IMR-90 (cell line): ENCODE data around the gene CYREN. TPM values are rescaled to one million over a fixed set of nuclear protein-coding genes. Genes with fewer than 3 reads are reported as not detected.

Source experiments
- ATAC-seq: fragments of 200-7000 bp; cut with Tn5 transposase; 2 replicates; pipeline ENCODE4 v1.9.1; 2020; ENCODE audit warnings: low read depth, mild to moderate bottlenecking, moderate library complexity
- BruUV-seq: library from RNA; stranded (reverse); fragments of 400-500 nt; replicated peaks from 2 replicates; lab custom pipeline; 2021; lab: Mats Ljungman, UMichigan
- CTCF ChIA-PET: fragments of 300-600 bp; formaldehyde crosslinking; extraction: SDS; loops from one replicate; lab custom pipeline; 2021; ENCODE audit warnings: antibody characterized with exemption; lab: Yijun Ruan, JAX
- POLR2A ChIA-PET: fragments of 300-600 bp; sonication (Branson Sonifier 250); formaldehyde crosslinking; loops from one replicate; lab custom pipeline; 2022; ENCODE audit warnings: antibody characterized with exemption; ENCODE audit not compliant: unreplicated experiment; lab: Charles Lee
- DNase-seq: peaks from one replicate; pipeline ENCODE4 v3.0.0; 2013
- H2AFZ ChIP-seq: replicated peaks from 2 replicates; pipeline ENCODE3; 2013; ENCODE audit warnings: low read length, mild to moderate bottlenecking; ENCODE audit not compliant: poor library complexity
- H2AK5ac ChIP-seq: 2 replicates; pipeline ENCODE4 v1.6.1; 2013; ENCODE audit warnings: low read depth, low read length, inconsistent platforms
- H2AK9ac ChIP-seq: replicated peaks from 2 replicates; pipeline ENCODE3; 2013; ENCODE audit warnings: mild to moderate bottlenecking, low read depth, low read length, moderate library complexity; ENCODE audit not compliant: poor library complexity
- H2BK120ac ChIP-seq: 2 replicates; pipeline ENCODE4 v1.6.1; 2013; ENCODE audit warnings: low read depth, low read length, inconsistent platforms
- H2BK15ac ChIP-seq: 3 replicates; pipeline ENCODE4 v1.6.1; 2013; ENCODE audit warnings: low read depth, low read length, inconsistent platforms
- H2BK20ac ChIP-seq: 2 replicates; pipeline ENCODE4 v1.6.1; 2013; ENCODE audit warnings: low read depth, mild to moderate bottlenecking, inconsistent platforms, low read length, moderate library complexity
- H2BK5ac ChIP-seq: 2 replicates; pipeline ENCODE4 v1.6.1; 2013; ENCODE audit warnings: mild to moderate bottlenecking, low read depth, low read length, inconsistent platforms; ENCODE audit not compliant: poor library complexity, severe bottlenecking
- H3K14ac ChIP-seq: replicated peaks from 2 replicates; pipeline ENCODE4 v1.6.1; 2013; ENCODE audit warnings: low read depth, low read length, inconsistent platforms
- H3K18ac ChIP-seq: 2 replicates; pipeline ENCODE4 v1.6.1; 2013; ENCODE audit warnings: low read depth, low read length, control low read depth
- H3K23ac ChIP-seq: 2 replicates; pipeline ENCODE4 v1.6.1; 2013; ENCODE audit warnings: low read depth, low read length, inconsistent platforms
- H3K27ac ChIP-seq: 2 replicates; pipeline ENCODE4 v1.5.1; 2013; ENCODE audit warnings: mild to moderate bottlenecking, control low read depth, low read length; ENCODE audit not compliant: insufficient read depth
- H3K27me3 ChIP-seq: 2 replicates; pipeline ENCODE4 v1.6.1; 2013; ENCODE audit warnings: low read length; ENCODE audit not compliant: control insufficient read depth, insufficient read depth
- H3K36me3 ChIP-seq: 2 replicates; pipeline ENCODE4 v1.6.1; 2013; ENCODE audit warnings: low read length, mixed read lengths; ENCODE audit not compliant: control insufficient read depth, insufficient read depth
- H3K4ac ChIP-seq: 2 replicates; pipeline ENCODE4 v1.6.1; 2013; ENCODE audit warnings: low read depth, low read length, inconsistent platforms
- H3K4me1 ChIP-seq: 2 replicates; pipeline ENCODE4 v1.6.1; 2013; ENCODE audit warnings: low read length, mixed read lengths; ENCODE audit not compliant: control insufficient read depth, insufficient read depth
- H3K4me2 ChIP-seq: 2 replicates; pipeline ENCODE4 v1.6.1; 2013; ENCODE audit warnings: low read depth, mild to moderate bottlenecking, control low read depth, low read length, moderate library complexity
- H3K4me3 ChIP-seq: 2 replicates; pipeline ENCODE4 v1.5.1; 2013; ENCODE audit warnings: low read depth, mild to moderate bottlenecking, control low read depth, low read length, moderate library complexity; ENCODE audit not compliant: insufficient read depth
- H3K56ac ChIP-seq: 2 replicates; pipeline ENCODE4 v1.6.1; 2013; ENCODE audit warnings: low read length, inconsistent platforms; ENCODE audit not compliant: insufficient read depth; ENCODE audit errors: extremely low read depth
- H3K79me1 ChIP-seq, 2 experiments: 2 replicates each; pipeline ENCODE4 v1.6.1; 2013; ENCODE audit warnings: low read length in 2 of 2, inconsistent platforms in 1 of 2, low read depth in 1 of 2
- H3K9ac ChIP-seq: 2 replicates; pipeline ENCODE4 v1.6.1; 2013; ENCODE audit warnings: low read depth, low read length, control low read depth
- H3K9me1 ChIP-seq: 2 replicates; pipeline ENCODE4 v1.6.1; 2013; ENCODE audit warnings: low read length, inconsistent platforms; ENCODE audit not compliant: insufficient read depth
- H3K9me3 ChIP-seq: 2 replicates; pipeline ENCODE4 v1.6.1; 2013; ENCODE audit warnings: low read length; ENCODE audit not compliant: control insufficient read depth, insufficient read depth
- H4K20me1 ChIP-seq: 2 replicates; pipeline ENCODE4 v1.6.1; 2013; ENCODE audit warnings: low read length, inconsistent platforms; ENCODE audit not compliant: insufficient read depth
- H4K5ac ChIP-seq: 2 replicates; pipeline ENCODE4 v1.6.1; 2013; ENCODE audit warnings: mild to moderate bottlenecking, low read depth, low read length, control low read depth
- H4K8ac ChIP-seq, 2 experiments: 2 replicates each; pipeline ENCODE4 v1.6.1; 2013; ENCODE audit warnings: low read depth in 2 of 2, low read length in 2 of 2, control low read depth in 1 of 2, inconsistent platforms in 1 of 2
- H4K91ac ChIP-seq: 2 replicates; pipeline ENCODE4 v1.6.1; 2013; ENCODE audit warnings: low read depth, low read length, inconsistent platforms; ENCODE audit not compliant: insufficient read depth
- BHLHE40 ChIP-seq: fragments of 150-350 bp; IDR thresholded peaks from 2 replicates; pipeline ENCODE4 v1.6.1; 2016; ENCODE audit warnings: mild to moderate bottlenecking, low read depth, low read length
- CEBPB ChIP-seq: IDR thresholded peaks from 2 replicates; pipeline ENCODE4 v1.6.1; 2012; ENCODE audit warnings: low read depth, low read length, improper control_type of control experiment
- CHD1 ChIP-seq: IDR thresholded peaks from 2 replicates; pipeline ENCODE4 v1.6.1; 2012; ENCODE audit warnings: low read depth, low read length, improper control_type of control experiment
- CTCF ChIP-seq: conservative IDR thresholded peaks from 2 replicates; pipeline ENCODE4 v1.5.1; 2012; ENCODE audit warnings: mild to moderate bottlenecking, low read depth, low read length, improper control_type of control experiment
- FOS ChIP-seq: fragments of 150-350 bp; IDR thresholded peaks from 2 replicates; pipeline ENCODE4 v1.6.1; 2016; ENCODE audit warnings: low read depth, low read length
- MAFK ChIP-seq: IDR thresholded peaks from 2 replicates; pipeline ENCODE4 v1.6.1; 2012; ENCODE audit warnings: low read depth, low read length, improper control_type of control experiment
- MAZ ChIP-seq: IDR thresholded peaks from 2 replicates; pipeline ENCODE4 v1.6.1; 2012; ENCODE audit warnings: low read depth, mild to moderate bottlenecking, low read length, improper control_type of control experiment, moderate library complexity, borderline replicate concordance
- MXI1 ChIP-seq: IDR thresholded peaks from 2 replicates; pipeline ENCODE4 v1.6.1; 2012; ENCODE audit warnings: low read depth, mild to moderate bottlenecking, low read length, moderate library complexity, borderline replicate concordance
- NFE2L2 ChIP-seq: fragments of 150-350 bp; IDR thresholded peaks from 2 replicates; pipeline ENCODE4 v1.6.1; 2016; ENCODE audit warnings: low read depth, mild to moderate bottlenecking, low read length
- POLR2A ChIP-seq: IDR thresholded peaks from 2 replicates; pipeline ENCODE4 v1.6.1; 2012; ENCODE audit warnings: mild to moderate bottlenecking, low read depth, low read length
- RAD21 ChIP-seq: IDR thresholded peaks from 2 replicates; pipeline ENCODE4 v1.6.1; 2012; ENCODE audit warnings: low read length, improper control_type of control experiment
- RCOR1 ChIP-seq: IDR thresholded peaks from 2 replicates; pipeline ENCODE4 v1.6.1; 2012; ENCODE audit warnings: mild to moderate bottlenecking, low read length, improper control_type of control experiment; ENCODE audit not compliant: insufficient replicate concordance
- RFX5 ChIP-seq: IDR thresholded peaks from 2 replicates; pipeline ENCODE4 v1.8.0; 2012; ENCODE audit warnings: low read depth, mild to moderate bottlenecking, low read length, moderate library complexity
- SMC3 ChIP-seq: fragments of 150-350 bp; IDR thresholded peaks from 2 replicates; pipeline ENCODE4 v1.6.1; 2016; ENCODE audit warnings: low read depth, mild to moderate bottlenecking, antibody characterized with exemption, low read length, moderate library complexity
- WGBS, 2 experiments: methylation state at CpG; one replicate each; pipeline versions ENCODE4 v1.1.5 to v1.1.7; 2013; ENCODE audit warnings: missing lambda C conversion rate in 2 of 2; ENCODE audit not compliant: insufficient read length in 1 of 2; ENCODE audit errors: extremely low coverage in 2 of 2; 5-methylcytosine and 5-hydroxymethylcytosine counted together
- dilution Hi-C: fragments of 300-500 bp; cut with HindIII; formaldehyde crosslinking; loops from one replicate; pipeline ENCODE4 v1.14.3; 2018; ENCODE audit warnings: low sequenced_read_pairs; ENCODE audit not compliant: unreplicated experiment
- in situ Hi-C: fragments of 300-500 bp; cut with MboI; formaldehyde crosslinking; loops from 3 replicates; pipeline ENCODE4 v1.14.3; 2019; ENCODE audit warnings: low sequenced_read_pairs, inconsistent platforms, mixed read lengths
- intact Hi-C: fragments of 100-400 bp; cut with micrococcal nuclease; formaldehyde crosslinking; loops from 2 replicates; pipeline ENCODE4 v1.10.0; 2022
- polyA plus RNA-seq, 3 experiments: library from polyadenylated mRNA; depleted of rRNA; stranded (reverse); fragments of >200 nt; gene quantifications; 2 replicates each; pipeline ENCODE4 v1.2.3, GENCODE V29; 2012; ENCODE audit warnings: low replicate concordance in 1 of 3
- total RNA-seq: library from RNA; depleted of rRNA; stranded (reverse); fragments of >200 nt; gene quantifications from 2 replicates; pipeline ENCODE4 v1.2.3, GENCODE V29; 2012
- TF ChIP-seq, protein P1 (sequence below): fragments of 150-350 bp; IDR thresholded peaks from 2 replicates; pipeline ENCODE4 v1.6.1; 2017; ENCODE audit warnings: mild to moderate bottlenecking, antibody characterized with exemption, low read length, low read depth
- TF ChIP-seq, protein P2 (sequence below): fragments of 150-350 bp; IDR thresholded peaks from 2 replicates; pipeline ENCODE4 v1.6.1; 2016; ENCODE audit warnings: low read depth, mild to moderate bottlenecking, low read length, moderate library complexity, borderline replicate concordance

CYREN gene
- total and polyA plus RNA-seq, 2 of the 4 experiments (the other 2 are of a cell fraction) = 26.5 to 29.2 TPM

DNA sequence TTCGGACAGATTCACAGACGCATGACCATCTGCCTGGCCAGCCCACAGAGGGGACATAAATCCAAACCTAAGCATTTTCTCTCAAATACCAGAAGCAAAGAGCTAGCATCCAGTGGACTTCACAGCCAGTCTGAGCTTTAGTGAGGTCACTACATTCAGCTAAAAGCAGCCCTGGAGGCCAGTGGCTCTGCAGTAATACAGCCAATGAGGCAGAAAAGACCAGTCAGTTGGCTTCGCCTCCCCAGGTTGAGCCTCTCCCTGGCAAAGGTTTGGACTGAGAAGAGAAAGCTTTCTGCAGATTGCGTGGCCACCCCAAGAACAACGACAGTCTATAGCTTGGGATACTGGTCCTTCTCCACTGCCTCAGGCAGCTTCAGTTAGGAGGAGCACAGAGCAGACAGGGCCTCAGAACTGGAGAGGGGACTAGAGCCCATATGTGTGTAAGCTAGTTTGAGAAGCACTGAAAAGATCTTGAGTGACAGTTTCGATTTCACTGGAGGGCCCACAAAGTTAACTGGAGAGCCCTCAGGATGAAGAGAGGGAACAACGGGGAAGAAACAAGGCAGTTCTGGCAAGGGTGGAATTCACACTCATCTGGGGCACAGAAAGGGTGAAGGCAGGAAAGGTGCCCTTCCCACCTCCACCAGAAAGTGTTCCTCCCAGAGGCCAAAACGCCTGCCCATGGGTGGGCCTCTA is 37.0 kb upstream of the CYREN start:
- Histone ChIP-seq H3K27ac (no peak overlapping the region), H3K36me3 (peaks cover 5% of the 10 kb centered on the region), H3K4me3 (no peak overlapping the region), H2AK5ac (no peak overlapping the region), H2AK9ac (peak overlapping the region; percentile 28), H3K9me1 (peaks cover 20% of the 10 kb centered on the region), H3K9ac (no peak overlapping the region), H3K18ac (no peak overlapping the region), H3K4ac (no peak overlapping the region), H4K91ac (peak overlapping the region; percentile 35; the same call in 1 of the 2 replicates), H4K5ac (no peak overlapping the region), H2AFZ (no peak overlapping the region), H3K4me1 (peaks cover 8% of the 10 kb centered on the region; the same call in 1 of the 2 replicates), H3K23ac (no peak overlapping the region), H2BK20ac (no peak overlapping the region), H2BK5ac (no peak overlapping the region), H3K56ac (no peak overlapping the region), H3K9me3 (no peaks in the 10 kb centered on the region), H3K4me2 (no peak overlapping the region), H3K14ac (no peak overlapping the region), H3K79me1 (peaks cover 8 to 40% of the 10 kb centered on the region in 2 experiments; a peak in 3 of 4 replicates), H2BK120ac (no peak overlapping the region), H2BK15ac (no peak overlapping the region), H4K8ac (no peak overlapping the region), H4K20me1 (no peaks in the 10 kb centered on the region), H3K27me3 (no peaks in the 10 kb centered on the region)
- DNase-seq = no peak
- no peak for ATAC-seq
- ChIA-PET POLR2A (no interaction called here), CTCF (no interaction called here)
- no TSS peak for BruUV-seq
- intact Hi-C loops (no loop called here), in situ Hi-C loops (no loop called here), dilution Hi-C loops (no loop called here)
- TF ChIP-seq, protein P1, sequence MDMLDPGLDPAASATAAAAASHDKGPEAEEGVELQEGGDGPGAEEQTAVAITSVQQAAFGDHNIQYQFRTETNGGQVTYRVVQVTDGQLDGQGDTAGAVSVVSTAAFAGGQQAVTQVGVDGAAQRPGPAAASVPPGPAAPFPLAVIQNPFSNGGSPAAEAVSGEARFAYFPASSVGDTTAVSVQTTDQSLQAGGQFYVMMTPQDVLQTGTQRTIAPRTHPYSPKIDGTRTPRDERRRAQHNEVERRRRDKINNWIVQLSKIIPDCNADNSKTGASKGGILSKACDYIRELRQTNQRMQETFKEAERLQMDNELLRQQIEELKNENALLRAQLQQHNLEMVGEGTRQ = no peak
- TF ChIP-seq, protein P2, sequence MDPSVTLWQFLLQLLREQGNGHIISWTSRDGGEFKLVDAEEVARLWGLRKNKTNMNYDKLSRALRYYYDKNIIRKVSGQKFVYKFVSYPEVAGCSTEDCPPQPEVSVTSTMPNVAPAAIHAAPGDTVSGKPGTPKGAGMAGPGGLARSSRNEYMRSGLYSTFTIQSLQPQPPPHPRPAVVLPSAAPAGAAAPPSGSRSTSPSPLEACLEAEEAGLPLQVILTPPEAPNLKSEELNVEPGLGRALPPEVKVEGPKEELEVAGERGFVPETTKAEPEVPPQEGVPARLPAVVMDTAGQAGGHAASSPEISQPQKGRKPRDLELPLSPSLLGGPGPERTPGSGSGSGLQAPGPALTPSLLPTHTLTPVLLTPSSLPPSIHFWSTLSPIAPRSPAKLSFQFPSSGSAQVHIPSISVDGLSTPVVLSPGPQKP = no peak
- no peak for TF ChIP-seq CTCF
- no peak for TF ChIP-seq CHD1
- no peak for TF ChIP-seq RCOR1
- no peak for TF ChIP-seq MAFK
- no peak for TF ChIP-seq RFX5
- TF ChIP-seq RAD21 = no peak
- TF ChIP-seq MAZ = no peak
- no peak for TF ChIP-seq NFE2L2
- TF ChIP-seq BHLHE40 = no peak
- TF ChIP-seq FOS = no peak
- TF ChIP-seq POLR2A = no peak
- no peak for TF ChIP-seq CEBPB
- TF ChIP-seq SMC3 = no peak
- TF ChIP-seq MXI1 = no peak
- 95% methylated on average over 4 of the region's 8 CpGs; no CpG with 5 or more reads in 1 of the 2 experiments for WGBS, 2 experiments
